OCI-LY1 (cell line): Measurements from ENCODE around the gene ECPAS.

Source experiments
- H2AFZ ChIP-seq: fragments of 200-600 bp; sonication (generic), shearing (Covaris generic); 2 replicates; pipeline ENCODE4 v1.6.0; 2014; ENCODE audit warnings: antibody characterized with exemption, mild to moderate bottlenecking, low read length
- H3F3A ChIP-seq: fragments of 200-600 bp; sonication (generic), shearing (Covaris generic); 2 replicates; pipeline ENCODE4 v1.6.0; 2014; ENCODE audit warnings: mild to moderate bottlenecking, antibody characterized with exemption, low read length, moderate library complexity; ENCODE audit not compliant: insufficient read depth
- H3K27ac ChIP-seq: fragments of 200-600 bp; sonication (generic); 2 replicates; pipeline ENCODE4 v1.5.1; 2014; ENCODE audit warnings: low read length, mixed run types, mild to moderate bottlenecking, low read depth; ENCODE audit not compliant: poor library complexity, severe bottlenecking
- H3K27me3 ChIP-seq: fragments of 200-600 bp; sonication (generic); 2 replicates; pipeline ENCODE4 v1.6.0; 2014; ENCODE audit warnings: antibody characterized with exemption, mild to moderate bottlenecking, low read length, moderate library complexity; ENCODE audit not compliant: insufficient read depth
- H3K36me3 ChIP-seq: fragments of 200-600 bp; sonication (generic); 2 replicates; pipeline ENCODE4 v1.6.1; 2014; ENCODE audit warnings: mild to moderate bottlenecking, antibody characterized with exemption, low read length, moderate library complexity, mixed read lengths; ENCODE audit not compliant: insufficient read depth
- H3K4me1 ChIP-seq: fragments of 200-600 bp; sonication (generic); 2 replicates; pipeline ENCODE4 v1.5.1; 2014; ENCODE audit warnings: mild to moderate bottlenecking, low read length, moderate library complexity; ENCODE audit not compliant: insufficient read depth, severe bottlenecking
- H3K4me2 ChIP-seq: fragments of 200-600 bp; sonication (generic), shearing (Covaris generic); 2 replicates; pipeline ENCODE4 v1.6.1; 2014; ENCODE audit warnings: low read length
- H3K4me3 ChIP-seq: fragments of 200-600 bp; sonication (generic); 2 replicates; pipeline ENCODE4 v1.5.1; 2014; ENCODE audit warnings: low read length, low read depth, mild to moderate bottlenecking, mixed read lengths; ENCODE audit not compliant: poor library complexity, severe bottlenecking
- H3K79me2 ChIP-seq: fragments of 200-600 bp; shearing (Covaris generic); 2 replicates; pipeline ENCODE4 v1.6.1; 2016; ENCODE audit warnings: mixed run types, low read length, mixed read lengths; ENCODE audit not compliant: insufficient read depth
- H3K9ac ChIP-seq: fragments of 200-600 bp; sonication (generic), shearing (Covaris generic); 2 replicates; pipeline ENCODE4 v1.6.1; 2014; ENCODE audit warnings: mild to moderate bottlenecking, low read length, mixed read lengths
- H3K9me2 ChIP-seq: fragments of 200-600 bp; sonication (generic), shearing (Covaris generic); 2 replicates; pipeline ENCODE4 v1.6.1; 2014; ENCODE audit warnings: low read depth, mild to moderate bottlenecking, low read length, mixed read lengths
- H3K9me3 ChIP-seq: fragments of 200-600 bp; shearing (Covaris generic); 2 replicates; pipeline ENCODE4 v1.6.1; 2014; ENCODE audit warnings: low read length, mixed read lengths
- H4K20me1 ChIP-seq: fragments of 200-600 bp; sonication (generic), shearing (Covaris generic); 2 replicates; pipeline ENCODE4 v1.6.0; 2016; ENCODE audit warnings: mild to moderate bottlenecking, low read length; ENCODE audit not compliant: insufficient read depth
- EZH2 ChIP-seq: fragments of 200-600 bp; sonication (generic), shearing (Covaris generic); IDR thresholded peaks from 2 replicates; pipeline ENCODE4 v1.8.0; 2017; ENCODE audit warnings: borderline replicate concordance, mixed run types, mild to moderate bottlenecking, antibody characterized with exemption, low read length, moderate library complexity, mixed read lengths
- TF ChIP-seq, protein P1 (sequence below): fragments of 200-600 bp; sonication (generic), shearing (Covaris generic); IDR thresholded peaks from 2 replicates; pipeline ENCODE4 v1.5.1; 2017; ENCODE audit warnings: mild to moderate bottlenecking, antibody characterized with exemption, low read length, moderate library complexity, mixed read lengths

Gene ECPAS

DNA sequence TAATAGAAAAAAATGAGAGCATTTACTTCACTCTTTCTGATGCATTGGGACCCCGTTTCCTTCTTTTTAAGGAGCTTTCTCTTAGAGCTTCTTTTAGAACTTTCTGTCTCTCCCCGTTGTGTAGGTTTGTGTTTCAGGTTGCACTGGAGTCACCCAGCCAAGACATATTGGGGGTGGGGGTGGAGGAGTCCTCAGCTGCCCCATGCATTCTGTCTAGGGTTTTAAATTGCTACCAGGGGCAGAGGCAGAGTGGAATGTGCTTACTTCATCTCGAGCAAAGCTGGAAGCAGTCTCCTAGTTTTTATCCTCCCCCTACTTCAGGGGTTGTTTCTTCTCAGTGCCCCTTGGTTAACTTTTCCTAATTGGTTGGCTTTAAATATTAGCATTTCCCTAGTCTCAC is 163.6 kb downstream of the ECPAS start:
- Histone ChIP-seq H2AFZ (no peak overlapping the region), H4K20me1 (no peaks in the 10 kb centered on the region), H3K4me3 (no peak overlapping the region), H3K36me3 (no peaks in the 10 kb centered on the region), H3F3A (no peaks in the 10 kb centered on the region), H3K4me1 (no peaks in the 10 kb centered on the region), H3K9me3 (no peaks in the 10 kb centered on the region), H3K27me3 (no peaks in the 10 kb centered on the region), H3K4me2 (no peak overlapping the region), H3K79me2 (no peaks in the 10 kb centered on the region), H3K9me2 (no peaks in the 10 kb centered on the region), H3K9ac (no peak overlapping the region), H3K27ac (no peak overlapping the region)
- TF ChIP-seq, protein P1, sequence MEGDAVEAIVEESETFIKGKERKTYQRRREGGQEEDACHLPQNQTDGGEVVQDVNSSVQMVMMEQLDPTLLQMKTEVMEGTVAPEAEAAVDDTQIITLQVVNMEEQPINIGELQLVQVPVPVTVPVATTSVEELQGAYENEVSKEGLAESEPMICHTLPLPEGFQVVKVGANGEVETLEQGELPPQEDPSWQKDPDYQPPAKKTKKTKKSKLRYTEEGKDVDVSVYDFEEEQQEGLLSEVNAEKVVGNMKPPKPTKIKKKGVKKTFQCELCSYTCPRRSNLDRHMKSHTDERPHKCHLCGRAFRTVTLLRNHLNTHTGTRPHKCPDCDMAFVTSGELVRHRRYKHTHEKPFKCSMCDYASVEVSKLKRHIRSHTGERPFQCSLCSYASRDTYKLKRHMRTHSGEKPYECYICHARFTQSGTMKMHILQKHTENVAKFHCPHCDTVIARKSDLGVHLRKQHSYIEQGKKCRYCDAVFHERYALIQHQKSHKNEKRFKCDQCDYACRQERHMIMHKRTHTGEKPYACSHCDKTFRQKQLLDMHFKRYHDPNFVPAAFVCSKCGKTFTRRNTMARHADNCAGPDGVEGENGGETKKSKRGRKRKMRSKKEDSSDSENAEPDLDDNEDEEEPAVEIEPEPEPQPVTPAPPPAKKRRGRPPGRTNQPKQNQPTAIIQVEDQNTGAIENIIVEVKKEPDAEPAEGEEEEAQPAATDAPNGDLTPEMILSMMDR = no peak
- no peak for TF ChIP-seq EZH2

DNA sequence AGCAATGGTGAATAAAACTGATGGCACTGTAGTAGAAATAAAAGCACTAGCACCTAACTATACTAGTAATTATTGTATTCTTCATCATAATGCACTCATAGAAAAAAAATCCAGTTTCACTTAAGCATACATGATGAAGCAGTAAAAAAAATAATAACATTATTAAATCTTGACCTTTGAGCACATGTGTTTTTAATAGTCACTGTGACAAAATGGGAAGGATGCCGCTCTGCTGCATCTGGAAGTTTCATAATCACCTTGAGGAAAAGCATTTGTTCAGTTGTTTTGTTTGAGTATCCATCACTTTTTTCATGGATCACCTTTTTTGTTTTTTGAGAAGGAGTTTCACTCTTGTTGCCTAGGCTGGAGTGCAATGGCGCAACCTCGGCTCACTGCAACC is 167.4 kb downstream of the ECPAS start:
- Histone ChIP-seq H3K9me2 (no peaks in the 10 kb centered on the region), H3K27me3 (no peaks in the 10 kb centered on the region), H3F3A (no peaks in the 10 kb centered on the region), H3K9me3 (no peaks in the 10 kb centered on the region), H3K27ac (no peak overlapping the region), H2AFZ (no peak overlapping the region), H3K4me2 (no peak overlapping the region), H3K4me3 (no peak overlapping the region), H4K20me1 (no peaks in the 10 kb centered on the region), H3K4me1 (no peaks in the 10 kb centered on the region), H3K36me3 (no peaks in the 10 kb centered on the region), H3K79me2 (no peaks in the 10 kb centered on the region), H3K9ac (no peak overlapping the region)
- TF ChIP-seq EZH2 = no peak
- TF ChIP-seq, protein P1 = no peak
